ENCODE measurements around the gene FERMT3.

The FERMT3 gene

DNA sequence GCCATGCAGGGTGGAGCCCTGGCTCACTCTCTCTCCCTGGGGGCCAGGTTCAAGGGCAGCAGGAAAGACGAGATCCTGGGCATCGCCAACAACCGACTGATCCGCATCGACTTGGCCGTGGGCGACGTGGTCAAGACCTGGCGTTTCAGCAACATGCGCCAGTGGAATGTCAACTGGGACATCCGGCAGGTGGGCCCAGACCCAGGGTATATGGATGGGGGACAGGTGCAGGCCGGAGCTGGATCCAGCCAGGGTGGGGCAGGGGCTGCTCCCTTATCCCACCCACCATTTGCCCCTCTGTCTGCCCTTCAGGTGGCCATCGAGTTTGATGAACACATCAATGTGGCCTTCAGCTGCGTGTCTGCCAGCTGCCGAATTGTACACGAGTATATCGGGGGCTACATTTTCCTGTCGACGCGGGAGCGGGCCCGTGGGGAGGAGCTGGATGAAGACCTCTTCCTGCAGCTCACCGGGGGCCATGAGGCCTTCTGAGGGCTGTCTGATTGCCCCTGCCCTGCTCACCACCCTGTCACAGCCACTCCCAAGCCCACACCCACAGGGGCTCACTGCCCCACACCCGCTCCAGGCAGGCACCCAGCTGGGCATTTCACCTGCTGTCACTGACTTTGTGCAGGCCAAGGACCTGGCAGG, 16.6 kb downstream of the FERMT3 start:
- no peaks in the 10 kb centered on the region for H3K9me3 Mint-ChIP-seq (ENCODE audit: low read depth)
- no peak overlapping the region for H3K27ac Mint-ChIP-seq
- peaks cover 10% of the 10 kb centered on the region for H3K4me1 Mint-ChIP-seq (ENCODE audit: low read depth)

DNA sequence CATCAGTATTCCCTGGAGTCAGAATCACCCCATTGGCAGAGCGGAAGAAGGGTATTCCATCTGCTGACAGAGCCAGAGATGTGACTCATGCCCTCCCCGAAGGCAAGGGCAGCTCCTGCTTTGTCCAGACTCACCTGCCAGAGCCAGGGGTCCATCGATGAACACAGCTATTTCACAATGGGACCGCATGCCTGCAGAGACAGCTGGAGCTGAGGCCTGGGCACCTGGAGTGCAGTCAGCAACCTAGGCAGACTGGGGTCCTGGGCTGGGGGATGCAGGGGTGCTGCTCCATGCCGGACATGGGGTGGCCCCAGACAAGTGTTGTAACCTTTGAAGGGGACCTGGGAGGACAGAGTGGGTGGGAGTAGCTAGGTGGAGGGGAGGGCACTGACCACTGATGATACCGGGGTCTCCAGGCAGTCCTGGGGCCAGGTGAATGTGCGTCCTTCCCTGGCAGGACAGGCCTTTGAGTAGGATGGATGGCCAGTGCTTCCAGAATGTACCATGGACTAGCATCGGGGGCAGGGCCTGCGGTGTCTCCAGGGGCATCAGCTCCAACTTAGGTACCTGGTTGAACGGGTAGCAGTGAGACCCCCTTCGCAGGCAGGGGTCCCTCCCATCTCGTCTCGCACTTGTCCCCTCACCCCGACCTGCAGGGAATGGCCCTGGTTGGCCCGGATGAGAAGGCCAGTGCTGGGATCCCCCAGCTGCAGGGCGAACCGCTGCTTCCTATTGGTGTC, 17.8 kb downstream of the FERMT3 start:
- no peak overlapping the region for H3K27ac Mint-ChIP-seq
- H3K9me3 Mint-ChIP-seq (ENCODE audit: low read depth) = no peaks in the 10 kb centered on the region
- H3K4me3 Mint-ChIP-seq = peak overlapping the region; percentile 88
- H3K4me1 Mint-ChIP-seq (ENCODE audit: low read depth) = peaks cover 12% of the 10 kb centered on the region
- no peaks in the 10 kb centered on the region for H3K36me3 Mint-ChIP-seq
- no peaks in the 10 kb centered on the region for H3K27me3 Mint-ChIP-seq

More for the DNA sequence above, 16.6 kb downstream of the FERMT3 start:
- Mint-ChIP-seq H3K36me3 (no peaks in the 10 kb centered on the region), H3K4me3 (no peak overlapping the region), H3K27me3 (no peaks in the 10 kb centered on the region)

DNA sequence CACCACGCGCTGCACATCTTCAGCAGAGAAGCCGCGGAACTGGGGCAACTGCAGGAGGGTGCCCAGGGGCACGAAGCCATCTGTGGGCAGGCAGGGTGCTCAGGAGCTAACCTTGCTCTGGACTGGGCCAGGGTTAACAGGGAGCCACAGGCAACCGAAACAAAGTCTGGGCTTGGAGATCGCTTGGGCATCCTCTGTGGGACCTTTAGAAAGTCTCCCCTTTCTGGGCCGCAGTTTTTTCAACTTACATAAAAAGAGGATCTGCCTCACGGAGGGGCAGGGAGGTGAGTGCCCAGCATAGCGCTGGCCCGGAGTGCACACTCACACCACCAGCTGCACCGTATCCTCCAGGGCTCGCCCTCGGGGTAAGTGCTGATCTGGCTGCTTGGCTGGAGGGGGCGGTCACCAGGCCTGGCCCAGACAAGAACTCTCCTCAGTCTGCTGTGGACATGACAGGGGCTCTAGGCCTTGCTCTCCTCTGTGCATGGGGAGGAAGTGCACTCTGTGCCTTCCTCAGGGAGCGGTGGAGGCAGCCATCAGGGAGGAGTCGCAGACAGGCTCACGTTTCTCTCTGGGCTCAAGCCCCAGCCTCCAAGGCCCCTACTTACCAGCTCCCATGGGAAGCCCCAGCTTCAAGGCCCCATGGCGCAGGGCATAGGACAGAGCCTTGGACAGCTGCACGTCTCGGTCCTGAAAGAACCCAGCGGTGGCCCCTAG, 18.5 kb downstream of the FERMT3 start:
- Mint-ChIP-seq H3K36me3 (no peaks in the 10 kb centered on the region), H3K9me3 (ENCODE audit: low read depth) (no peaks in the 10 kb centered on the region)

DNA sequence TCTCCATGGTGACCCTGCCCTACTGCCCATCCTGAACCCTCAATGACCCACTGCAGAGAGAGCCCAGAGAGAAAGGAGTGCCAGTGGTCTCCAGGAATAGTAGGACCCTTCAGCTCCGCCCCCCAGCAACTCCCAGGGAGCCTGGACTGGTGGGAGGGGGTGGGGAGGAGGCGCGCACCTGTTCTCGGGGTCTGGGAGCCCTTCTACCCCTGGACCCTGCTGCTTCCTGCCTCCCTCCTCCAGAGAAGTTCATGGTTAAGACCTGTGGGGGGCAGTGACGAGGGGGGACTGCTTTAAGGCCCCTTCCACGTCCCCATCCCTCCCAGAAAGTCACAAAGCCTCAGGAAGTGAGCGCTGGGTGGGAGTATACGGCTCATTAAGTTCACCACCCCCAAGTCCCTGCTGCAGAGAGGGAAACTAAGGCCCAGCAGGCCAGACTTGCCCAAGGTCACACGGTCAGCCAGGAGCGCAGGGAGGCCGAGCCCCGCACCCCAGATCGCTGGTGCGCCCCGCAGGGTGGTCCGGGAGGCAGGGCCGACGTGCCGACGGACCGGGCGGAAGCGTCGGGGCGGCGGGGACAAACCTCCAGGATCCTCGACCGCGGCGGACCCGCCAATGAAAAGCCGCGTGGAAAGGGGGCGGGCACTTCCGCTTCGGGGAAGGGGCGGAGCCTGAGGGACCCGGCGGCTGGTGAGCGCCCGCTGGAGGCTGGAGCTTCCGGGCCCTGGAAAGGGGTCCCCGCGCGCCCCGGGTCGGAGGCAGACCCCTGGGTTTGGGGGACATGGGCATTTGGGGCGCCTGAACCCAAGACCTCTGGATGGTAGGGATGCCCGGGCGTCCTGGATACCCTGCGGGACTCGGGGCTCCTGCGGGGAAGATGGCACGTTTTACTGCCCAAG, 19.3 kb downstream of the FERMT3 start, which contains the start of the genes NUDT22 and TRPT1:
Gene NUDT22 (plus strand): TSS at position 667 of the 899 bp plus-strand sequence. CDS start 379 bp downstream, outside the sequence.
Gene TRPT1 (minus strand): TSS at position 579 of the 899 bp plus-strand sequence. CDS start 326 bp downstream, at position 253.
- peak within 1 kb of the TSS; percentile 86 for H3K27ac Mint-ChIP-seq
- H3K36me3 Mint-ChIP-seq = no peaks in the 10 kb centered on the region
- H3K4me3 Mint-ChIP-seq = peak within 1 kb of the TSS; percentile 88
- H3K4me1 Mint-ChIP-seq (ENCODE audit: low read depth) = peaks cover 21% of the 10 kb centered on the region
- H3K27me3 Mint-ChIP-seq = no peaks in the 10 kb centered on the region
- H3K9me3 Mint-ChIP-seq (ENCODE audit: low read depth) = no peaks in the 10 kb centered on the region

More for the DNA sequence above, 18.5 kb downstream of the FERMT3 start:
- no peak overlapping the region for H3K27ac Mint-ChIP-seq
- H3K4me3 Mint-ChIP-seq = peak overlapping the region; percentile 88
- H3K27me3 Mint-ChIP-seq = no peaks in the 10 kb centered on the region
- H3K4me1 Mint-ChIP-seq (ENCODE audit: low read depth) = peaks cover 20% of the 10 kb centered on the region

DNA sequence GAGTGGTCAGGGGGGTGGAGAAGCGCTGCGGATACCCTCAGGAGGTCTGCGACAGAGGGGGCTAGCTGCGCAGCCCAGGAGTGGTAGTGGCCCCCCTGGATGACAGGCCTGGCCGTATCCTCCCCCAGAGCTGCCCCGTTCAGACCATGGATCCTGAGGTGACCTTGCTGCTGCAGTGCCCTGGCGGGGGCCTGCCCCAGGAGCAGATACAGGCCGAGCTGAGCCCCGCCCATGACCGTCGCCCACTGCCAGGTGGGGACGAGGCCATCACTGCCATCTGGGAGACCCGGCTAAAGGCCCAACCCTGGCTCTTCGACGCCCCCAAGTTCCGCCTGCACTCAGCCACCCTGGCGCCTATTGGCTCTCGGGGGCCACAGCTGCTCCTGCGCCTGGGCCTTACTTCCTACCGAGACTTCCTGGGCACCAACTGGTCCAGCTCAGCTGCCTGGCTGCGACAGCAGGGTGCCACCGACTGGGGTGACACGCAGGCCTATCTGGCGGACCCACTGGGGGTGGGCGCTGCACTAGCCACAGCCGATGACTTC, 20.1 kb downstream of the FERMT3 start:
- peaks cover 24% of the 10 kb centered on the region for H3K4me1 Mint-ChIP-seq (ENCODE audit: low read depth)
- H3K27me3 Mint-ChIP-seq = no peaks in the 10 kb centered on the region
- no peaks in the 10 kb centered on the region for H3K9me3 Mint-ChIP-seq (ENCODE audit: low read depth)
- no peaks in the 10 kb centered on the region for H3K36me3 Mint-ChIP-seq
- peak overlapping the region; percentile 88 for H3K4me3 Mint-ChIP-seq
- peak overlapping the region; percentile 69 for H3K27ac Mint-ChIP-seq

DNA sequence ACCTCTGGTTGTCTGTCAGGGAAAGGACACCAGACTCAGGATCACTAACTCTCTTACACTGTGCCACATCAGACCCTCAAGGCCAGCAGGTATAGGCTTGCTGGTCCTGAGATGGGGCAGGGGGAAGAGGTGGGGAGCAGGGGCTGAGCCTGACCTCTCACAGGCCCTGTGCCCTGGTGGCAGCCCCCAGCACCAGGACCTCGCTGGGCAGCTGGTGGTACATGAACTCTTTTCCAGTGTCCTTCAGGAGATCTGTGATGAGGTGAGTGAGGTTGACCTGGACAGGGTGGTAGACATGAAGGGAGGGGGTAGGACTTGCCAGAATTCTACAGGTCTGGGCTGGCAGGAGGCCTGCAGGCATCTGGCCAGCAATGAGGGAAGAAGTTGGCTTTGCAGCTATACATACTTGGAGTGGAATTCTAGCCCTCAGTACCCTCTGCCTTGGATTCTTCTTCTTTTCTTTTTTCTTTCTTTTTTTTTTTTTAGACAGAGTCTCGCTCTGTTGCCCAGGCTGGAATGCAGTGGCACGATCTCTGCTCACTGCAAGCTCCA, 21.0 kb downstream of the FERMT3 start:
- H3K4me1 Mint-ChIP-seq (ENCODE audit: low read depth) = peaks cover 32% of the 10 kb centered on the region
- H3K4me3 Mint-ChIP-seq = peak overlapping the region; percentile 88
- no peaks in the 10 kb centered on the region for H3K9me3 Mint-ChIP-seq (ENCODE audit: low read depth)
- no peaks in the 10 kb centered on the region for H3K27me3 Mint-ChIP-seq
- no peaks in the 10 kb centered on the region for H3K36me3 Mint-ChIP-seq
- peak overlapping the region; percentile 69 for H3K27ac Mint-ChIP-seq

DNA sequence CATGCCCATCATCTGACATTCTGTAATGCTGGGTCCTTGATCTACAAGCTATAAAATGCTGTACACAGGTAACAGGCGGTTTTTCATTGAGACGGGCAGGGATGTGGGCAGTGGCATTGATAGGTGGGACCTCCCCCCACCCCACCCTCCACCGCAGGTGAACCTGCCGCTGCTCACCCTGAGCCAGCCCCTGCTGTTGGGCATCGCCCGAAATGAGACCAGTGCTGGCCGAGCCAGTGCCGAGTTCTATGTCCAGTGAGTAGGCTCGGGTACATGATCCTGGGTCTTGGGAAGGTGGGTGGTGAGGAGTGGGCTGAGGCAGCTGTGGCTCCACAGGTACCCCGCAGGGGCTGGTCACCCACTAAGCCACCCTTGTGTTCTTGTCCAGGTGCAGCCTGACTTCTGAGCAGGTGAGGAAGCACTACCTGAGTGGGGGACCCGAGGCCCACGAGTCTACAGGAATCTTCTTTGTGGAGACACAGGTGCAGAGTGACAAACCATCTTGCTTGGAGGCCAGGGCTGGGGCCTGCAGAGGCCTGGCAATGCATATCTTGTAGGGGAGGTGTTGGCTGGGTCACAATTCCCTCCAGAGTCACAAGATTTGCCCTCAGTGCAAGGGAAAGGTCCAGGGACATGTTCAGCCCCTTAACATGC, 22.7 kb downstream of the FERMT3 start:
- no peaks in the 10 kb centered on the region for H3K9me3 Mint-ChIP-seq (ENCODE audit: low read depth)
- peak overlapping the region; percentile 88 for H3K4me3 Mint-ChIP-seq
- peak overlapping the region; percentile 46 for H3K27ac Mint-ChIP-seq
- H3K27me3 Mint-ChIP-seq = no peaks in the 10 kb centered on the region
- peaks cover 42% of the 10 kb centered on the region for H3K4me1 Mint-ChIP-seq (ENCODE audit: low read depth)
- H3K36me3 Mint-ChIP-seq = no peaks in the 10 kb centered on the region

DNA sequence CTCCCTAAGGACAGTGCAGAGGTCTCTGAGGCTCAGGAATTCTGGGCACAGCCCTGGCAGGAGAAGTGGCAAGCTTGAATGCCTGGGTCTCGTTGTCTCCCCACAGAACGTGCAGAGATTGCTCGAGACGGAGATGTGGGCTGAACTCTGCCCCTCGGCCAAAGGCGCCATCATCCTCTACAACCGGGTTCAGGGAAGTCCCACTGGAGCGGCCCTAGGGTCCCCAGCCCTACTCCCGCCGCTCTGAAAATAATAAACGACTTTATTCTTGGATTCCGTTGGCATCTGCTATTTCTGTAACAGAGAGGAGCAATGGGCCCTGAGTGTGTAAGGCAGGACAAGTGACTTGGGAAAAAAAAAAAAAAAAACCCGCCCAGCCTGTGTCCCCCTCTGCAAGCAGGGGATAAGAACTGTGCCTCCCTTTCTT, 23.2 kb downstream of the FERMT3 start:
- Mint-ChIP-seq H3K27ac (peak overlapping the region; percentile 75), H3K4me3 (peak overlapping the region; percentile 80), H3K27me3 (no peaks in the 10 kb centered on the region), H3K4me1 (ENCODE audit: low read depth) (peaks cover 42% of the 10 kb centered on the region), H3K9me3 (ENCODE audit: low read depth) (no peaks in the 10 kb centered on the region), H3K36me3 (no peaks in the 10 kb centered on the region)

DNA sequence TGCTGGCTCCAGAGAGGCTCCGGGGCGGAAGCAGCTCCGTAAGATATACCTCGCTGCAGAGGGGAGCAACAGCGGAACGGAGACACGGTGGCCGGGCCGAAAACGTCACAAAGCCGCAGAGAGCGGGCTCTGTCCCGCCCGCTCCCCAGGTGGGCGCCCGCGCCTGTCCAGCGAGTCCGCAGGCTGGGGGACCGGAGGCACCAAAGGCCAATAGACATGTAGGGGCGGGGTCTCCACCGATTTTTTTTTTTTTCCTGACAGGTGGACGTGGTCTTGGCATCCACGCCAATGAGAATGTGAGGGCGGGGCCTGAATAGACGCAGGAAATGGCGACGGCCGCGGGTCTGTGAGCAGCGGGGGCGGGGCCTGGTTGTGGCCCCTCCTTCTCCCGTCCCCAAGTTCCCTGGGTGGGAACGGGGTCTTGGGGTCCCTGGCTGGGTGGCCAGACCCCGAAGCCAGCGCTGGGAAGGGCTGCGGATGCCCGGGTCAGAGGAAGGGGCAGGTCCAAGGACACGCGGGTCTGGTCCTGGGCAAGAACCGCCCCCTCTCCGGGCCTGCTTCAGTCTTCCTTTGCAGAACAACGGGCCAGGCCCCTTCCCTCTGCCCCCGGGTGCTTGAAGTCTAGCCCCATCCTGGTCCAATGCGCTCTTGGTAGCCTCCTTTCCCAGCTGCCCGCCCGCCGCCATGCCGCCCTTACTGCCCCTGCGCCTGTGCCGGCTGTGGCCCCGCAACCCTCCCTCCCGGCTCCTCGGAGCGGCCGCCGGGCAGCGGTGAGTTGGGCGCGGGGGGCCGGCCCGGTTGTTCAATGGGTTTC, 23.9 kb downstream of the FERMT3 start, which contains the start of gene DNAJC4:
Gene DNAJC4 (plus strand): TSS at position 378 of the 814 bp plus-strand sequence. CDS start 307 bp downstream, at position 685.
- Mint-ChIP-seq H3K9me3 (ENCODE audit: low read depth) (no peaks in the 10 kb centered on the region), H3K4me1 (ENCODE audit: low read depth) (peaks cover 42% of the 10 kb centered on the region), H3K36me3 (no peaks in the 10 kb centered on the region), H3K27me3 (no peaks in the 10 kb centered on the region), H3K27ac (peak within 1 kb of the TSS; percentile 84), H3K4me3 (peak within 1 kb of the TSS; percentile 80)

DNA sequence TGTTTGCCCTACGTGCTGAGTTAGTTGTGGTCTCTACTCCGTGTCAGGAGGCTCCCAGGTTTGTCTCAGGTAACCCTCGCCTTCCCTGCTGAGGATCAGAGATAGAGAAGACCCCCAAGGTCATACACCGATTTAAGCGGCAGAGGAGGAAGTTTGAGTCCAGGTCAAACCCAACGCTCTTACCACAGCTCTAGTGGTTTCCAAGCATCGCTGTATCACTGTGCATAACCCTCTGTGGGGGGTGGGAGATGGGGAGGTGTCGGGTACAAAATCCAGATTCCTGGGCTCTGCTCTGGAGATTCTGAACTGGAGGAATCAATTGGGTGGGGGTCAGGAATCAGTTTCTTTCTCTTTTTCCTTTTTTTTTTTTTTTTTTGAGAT, 24.5 kb downstream of the FERMT3 start:
- Mint-ChIP-seq H3K4me3 (peak overlapping the region; percentile 80), H3K36me3 (no peaks in the 10 kb centered on the region), H3K4me1 (ENCODE audit: low read depth) (peaks cover 44% of the 10 kb centered on the region)

DNA sequence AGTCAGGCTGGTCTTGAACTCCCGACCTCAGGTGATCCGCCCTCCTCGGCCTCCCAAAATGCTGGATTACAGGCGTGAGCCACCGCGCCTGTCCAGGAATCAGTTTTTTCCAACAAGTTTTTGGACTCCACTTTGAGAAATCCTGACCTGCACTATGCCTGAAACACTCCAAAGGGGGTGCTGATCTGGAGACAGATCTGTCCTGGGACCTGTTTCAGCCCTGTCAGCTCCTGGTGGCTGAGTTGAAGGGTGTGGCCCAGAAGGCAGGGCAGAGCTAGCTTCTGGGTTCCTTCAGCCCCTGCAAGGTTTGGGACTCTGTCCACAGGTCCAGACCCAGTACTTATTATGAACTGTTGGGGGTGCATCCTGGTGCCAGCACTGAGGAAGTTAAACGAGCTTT, 25.0 kb downstream of the FERMT3 start:
- H3K9me3 Mint-ChIP-seq (ENCODE audit: low read depth) = no peaks in the 10 kb centered on the region
- H3K27me3 Mint-ChIP-seq = no peaks in the 10 kb centered on the region
- no peak overlapping the region for H3K27ac Mint-ChIP-seq
- H3K36me3 Mint-ChIP-seq = no peaks in the 10 kb centered on the region
- peak overlapping the region; percentile 80 for H3K4me3 Mint-ChIP-seq
- H3K4me1 Mint-ChIP-seq (ENCODE audit: low read depth) = peaks cover 44% of the 10 kb centered on the region

More for the DNA sequence above, 24.5 kb downstream of the FERMT3 start:
- H3K27me3 Mint-ChIP-seq = no peaks in the 10 kb centered on the region
- peak overlapping the region; percentile 84 for H3K27ac Mint-ChIP-seq
- no peaks in the 10 kb centered on the region for H3K9me3 Mint-ChIP-seq (ENCODE audit: low read depth)

DNA sequence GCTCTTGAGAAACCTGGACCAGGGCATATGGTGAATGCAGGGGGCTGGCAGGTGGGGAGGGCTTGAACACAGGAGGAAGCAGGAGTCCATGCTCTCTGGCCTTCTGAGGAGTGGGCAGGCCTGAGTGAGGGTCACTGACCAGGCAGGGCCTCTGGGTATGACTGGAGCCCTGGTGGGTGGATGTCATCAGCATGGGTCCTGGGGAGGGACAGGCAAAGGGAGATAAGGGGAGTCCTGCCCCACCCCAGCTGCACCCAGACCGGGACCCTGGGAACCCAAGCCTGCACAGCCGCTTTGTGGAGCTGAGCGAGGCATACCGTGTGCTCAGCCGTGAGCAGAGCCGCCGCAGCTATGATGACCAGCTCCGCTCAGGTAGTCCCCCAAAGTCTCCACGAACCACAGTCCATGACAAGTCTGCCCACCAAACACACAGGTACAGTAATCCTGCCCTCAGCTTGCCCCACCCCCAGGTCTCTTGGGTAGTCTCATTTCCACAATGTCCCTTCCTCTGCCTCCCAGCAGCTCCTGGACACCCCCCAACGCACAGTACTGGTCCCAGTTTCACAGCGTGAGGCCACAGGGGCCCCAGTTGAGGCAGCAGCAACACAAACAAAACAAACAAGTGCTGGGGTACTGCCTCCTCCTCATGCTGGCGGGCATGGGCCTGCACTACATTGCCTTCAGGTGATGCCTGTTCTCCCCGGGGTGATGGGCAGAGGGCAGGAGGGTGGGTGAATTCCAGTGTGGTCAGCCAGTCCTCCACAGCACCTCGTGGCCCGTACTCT, 25.9 kb downstream of the FERMT3 start:
- Mint-ChIP-seq H3K36me3 (no peaks in the 10 kb centered on the region), H3K27me3 (no peaks in the 10 kb centered on the region)

More for the DNA sequence above, 25.9 kb downstream of the FERMT3 start:
- H3K4me1 Mint-ChIP-seq (ENCODE audit: low read depth) = peaks cover 41% of the 10 kb centered on the region
- H3K4me3 Mint-ChIP-seq = peak overlapping the region; percentile 80
- H3K27ac Mint-ChIP-seq = peak overlapping the region; percentile 54
- H3K9me3 Mint-ChIP-seq (ENCODE audit: low read depth) = no peaks in the 10 kb centered on the region
